HG03097 (cell line): ENCODE results near the gene EHD1.

Experiments
- ATAC-seq: cut with Tn5 transposase; IDR thresholded peaks from one replicate; pipeline ENCODE4 v1.9.1; 2021; ENCODE audit not compliant: unreplicated experiment, low FRiP score

The EHD1 gene

DNA sequence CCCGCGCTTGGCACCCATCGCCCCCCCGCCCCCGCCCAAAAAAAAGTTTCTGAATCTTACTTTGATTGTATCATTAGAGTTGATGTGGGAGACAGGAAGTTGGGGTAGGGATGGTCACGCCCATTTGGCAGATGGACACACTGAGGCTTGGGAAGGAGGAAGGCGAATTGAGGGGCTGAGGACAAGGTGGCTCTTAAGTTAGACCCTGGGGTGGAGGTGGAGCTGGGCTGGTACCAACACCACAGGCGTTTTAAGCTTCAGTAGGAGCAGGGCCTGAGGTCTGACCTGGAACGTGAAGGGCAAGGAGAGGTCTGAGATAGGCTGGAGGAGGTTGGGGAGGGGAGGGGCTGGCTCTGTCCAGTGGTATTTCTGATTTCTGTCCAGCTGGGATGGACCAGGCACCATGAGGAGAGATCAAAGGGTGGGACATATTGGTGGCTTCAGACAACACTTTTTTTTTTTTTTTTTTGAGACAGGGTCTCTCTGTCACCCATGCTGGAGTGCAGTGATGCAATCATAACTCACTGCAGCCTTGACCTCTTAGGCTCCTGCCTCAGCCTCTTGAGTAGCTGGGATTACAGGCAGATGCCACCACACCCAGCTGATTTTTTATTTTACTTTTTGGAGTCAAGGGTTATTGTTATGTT is 33.2 kb downstream of the EHD1 start:
- ATAC-seq, result no peak

DNA sequence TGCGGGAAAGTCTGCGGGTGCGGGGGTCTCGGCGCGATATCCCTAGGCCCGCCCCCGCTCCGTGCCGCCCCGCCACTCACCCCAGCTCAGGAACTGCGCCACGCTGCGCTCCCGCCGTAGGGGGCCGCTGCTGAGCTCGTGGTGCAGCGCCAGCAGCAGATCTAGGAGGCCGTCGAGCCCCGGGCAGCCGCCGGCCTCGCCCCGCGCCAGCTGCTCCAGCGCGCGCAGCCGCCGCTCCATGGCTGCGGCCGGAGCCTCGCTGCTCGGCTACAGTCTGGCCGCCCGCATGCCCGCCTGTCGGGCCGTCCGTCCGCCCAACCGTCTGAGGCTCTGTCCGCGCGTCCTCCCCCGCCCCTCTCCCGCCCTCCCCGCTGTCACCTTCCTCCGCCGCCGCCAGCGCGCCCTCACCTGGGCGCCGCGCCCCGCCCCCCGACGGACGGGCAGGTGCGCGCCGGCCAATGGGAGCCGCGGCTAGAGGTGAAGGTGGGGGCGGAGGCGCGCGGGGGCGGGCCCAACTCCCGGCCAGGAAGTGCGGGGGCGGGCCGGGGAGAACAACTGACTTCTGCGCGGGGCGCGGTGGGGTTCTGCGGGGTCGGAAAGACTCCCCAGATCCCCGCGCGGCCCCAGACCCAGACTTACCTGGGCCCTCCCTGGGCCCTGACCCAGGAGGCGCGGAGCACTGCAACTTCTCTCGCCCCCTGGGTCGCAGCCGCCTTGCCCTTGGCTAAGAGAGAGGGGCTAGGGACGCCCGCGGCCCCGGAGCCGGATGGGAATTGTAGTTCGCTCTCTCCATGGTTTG is 33.9 kb downstream of the EHD1 start, which contains the start of gene CDC42BPG:
Gene CDC42BPG (minus strand): TSS at position 324 of the 799 bp plus-strand sequence. CDS start 84 bp downstream, at position 240.
- no peak for ATAC-seq

DNA sequence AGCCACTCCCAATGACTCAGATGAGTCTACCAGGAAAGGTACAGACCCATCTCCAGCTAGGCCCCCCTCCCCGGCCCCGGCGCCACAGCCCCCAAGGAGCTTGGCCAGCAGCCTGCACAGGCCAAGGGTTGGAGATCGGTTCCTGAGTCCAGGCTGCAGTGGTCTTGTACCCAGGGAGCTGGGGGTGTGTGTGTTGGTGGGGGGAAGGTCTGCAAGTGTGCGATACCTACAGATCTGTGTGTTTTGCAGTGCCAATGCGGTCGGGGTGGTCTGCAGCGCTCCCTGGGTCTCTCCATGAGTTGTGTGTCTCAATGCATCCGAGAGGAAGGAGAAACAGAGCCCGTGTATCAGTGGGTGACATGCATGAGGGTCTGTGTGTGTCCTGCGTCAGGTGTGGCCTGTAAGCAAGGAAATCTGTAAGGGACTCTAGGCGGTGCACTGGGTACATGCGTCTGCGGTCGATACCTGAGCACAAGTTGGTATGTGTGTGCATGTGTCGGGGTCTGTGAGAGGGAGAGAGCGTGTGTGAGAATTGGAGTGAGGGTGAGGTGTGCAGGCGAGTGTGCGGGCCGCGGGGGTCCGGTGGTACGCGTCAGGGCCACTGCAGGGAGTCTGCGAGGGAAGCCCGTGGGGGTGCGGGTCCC is 34.6 kb downstream of the EHD1 start:
- ATAC-seq, result no peak

DNA sequence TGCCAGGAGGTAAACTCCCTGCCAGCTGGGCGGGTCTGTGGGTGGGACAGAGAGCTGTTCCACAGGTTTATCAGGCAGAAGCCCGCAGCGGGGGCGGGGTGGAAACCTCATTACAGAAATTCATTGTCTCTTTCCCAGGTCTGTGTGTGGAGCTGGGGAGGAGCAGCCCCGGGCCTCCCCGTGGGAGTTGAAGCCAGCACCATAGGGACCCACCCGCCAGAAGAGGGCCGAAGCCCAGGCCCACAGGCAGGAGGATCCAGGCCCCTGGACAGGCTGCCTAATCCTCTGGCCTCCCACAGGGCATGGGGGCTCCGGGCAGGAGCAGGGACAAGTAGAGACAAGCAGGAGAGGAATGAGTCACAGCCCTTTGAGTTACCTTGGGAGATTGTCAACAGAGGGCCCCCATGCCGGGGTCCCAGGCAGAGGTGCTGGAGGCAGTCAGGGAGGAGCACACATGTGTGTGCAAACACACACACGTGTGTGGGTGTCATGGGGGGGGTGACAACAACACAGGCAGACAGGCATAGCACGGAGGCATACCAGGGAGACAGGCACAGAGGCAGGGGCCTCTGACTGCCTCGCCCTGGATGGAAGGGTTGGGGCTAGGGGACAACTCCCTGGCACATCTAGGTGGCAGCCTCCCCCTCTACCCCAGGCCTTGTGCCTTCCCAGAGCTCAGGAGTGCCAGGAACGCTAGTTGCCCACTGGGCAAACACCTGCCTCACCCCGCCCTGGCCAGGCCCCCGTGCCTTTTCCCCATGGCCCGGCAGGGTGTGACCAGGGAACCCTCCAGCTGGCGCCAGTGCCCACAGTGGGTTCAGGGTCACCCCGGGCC is 35.4 kb downstream of the EHD1 start:
- no peak for ATAC-seq

- ATAC-seq, result no peak
These were observed 36.1 kb downstream of the EHD1 start for GRCh38 chr11:64842366-64842759.

- ATAC-seq, result no peak
These were observed 36.6 kb downstream of the EHD1 start for GRCh38 chr11:64841592-64842365.

DNA sequence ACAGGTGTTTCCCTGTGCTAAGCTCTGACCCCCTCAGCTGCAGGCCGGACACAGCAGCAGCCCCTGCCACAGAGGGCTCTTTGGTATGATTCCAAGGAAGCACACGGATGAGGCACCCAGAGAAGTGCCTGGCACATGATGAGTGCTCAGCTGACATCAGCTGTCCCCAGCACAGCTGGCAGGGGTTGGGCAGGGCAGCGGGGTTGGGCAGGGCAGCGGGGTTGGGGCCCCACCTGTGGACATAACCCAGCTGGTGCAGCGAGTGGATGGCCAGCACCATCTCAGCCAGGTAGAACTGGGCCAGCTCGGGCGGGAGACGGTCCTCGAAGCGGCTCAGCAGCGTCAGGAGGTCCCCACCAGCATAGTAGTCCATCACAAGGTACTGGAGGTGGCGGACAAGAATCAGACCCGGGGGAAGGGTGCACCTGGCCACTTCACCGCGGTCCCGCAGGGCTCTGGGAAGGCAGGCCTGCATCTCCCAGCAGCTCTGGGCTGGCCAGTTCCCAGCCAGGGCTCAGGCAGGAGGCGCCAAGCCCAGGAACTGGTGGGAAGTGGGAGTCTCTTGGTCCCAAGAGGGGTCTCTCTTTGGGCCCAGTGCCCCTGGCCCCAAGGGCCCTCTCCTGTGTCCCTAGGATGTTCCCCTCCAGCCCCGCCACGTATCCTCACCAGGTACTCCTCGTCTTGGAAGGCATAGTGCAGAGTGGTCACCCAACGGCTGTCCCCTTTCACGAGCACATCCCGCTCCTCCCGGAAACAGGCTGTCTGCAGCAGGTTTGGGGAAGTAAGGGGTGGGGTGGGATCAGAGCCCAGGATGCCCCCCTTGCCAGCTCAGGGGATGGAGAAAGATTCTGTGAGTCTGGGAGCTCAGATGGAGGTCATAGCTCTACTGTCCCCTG is 38.3 kb downstream of the EHD1 start:
- no peak for ATAC-seq

GRCh38 chr11:64839335-64839734 is 39.1 kb downstream of the EHD1 start:
- ATAC-seq, result no peak

DNA sequence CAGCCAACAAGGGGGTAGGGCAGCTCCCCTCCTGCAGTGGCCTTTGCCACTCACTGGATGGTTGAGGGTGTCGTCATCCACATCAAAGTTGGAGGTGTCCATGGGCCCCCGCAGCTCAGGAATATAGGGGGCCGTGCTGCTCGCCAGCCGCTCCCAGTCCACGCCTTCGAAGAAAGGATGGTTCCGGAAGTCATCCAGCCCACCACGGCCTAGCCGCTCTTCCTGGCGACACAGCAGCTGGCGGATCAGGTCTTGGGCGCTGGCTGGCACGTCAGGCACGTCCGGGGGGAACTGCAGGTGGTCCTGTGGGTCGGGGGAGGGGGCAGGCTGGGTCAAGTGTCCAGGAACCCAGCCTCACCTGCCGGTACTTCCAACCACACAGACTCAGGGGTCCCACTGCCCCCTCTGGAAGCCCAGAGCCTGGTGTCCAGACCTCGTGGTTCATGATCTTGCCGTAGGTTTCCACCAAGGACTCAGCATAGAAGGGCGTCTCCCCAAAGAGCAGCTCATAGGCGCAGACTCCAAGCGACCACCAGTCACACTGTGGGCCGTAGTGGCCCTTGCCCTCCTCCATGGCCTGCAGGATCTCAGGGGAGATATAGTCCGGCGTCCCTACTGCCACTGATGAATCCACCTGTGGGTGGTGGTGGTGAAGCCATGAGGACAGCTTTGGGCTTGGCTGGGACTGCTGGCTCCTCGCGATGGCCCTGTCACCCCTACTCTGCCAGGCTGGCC is 39.7 kb downstream of the EHD1 start:
- ATAC-seq, result no peak

GRCh38 chr11:64837887-64838351 is 40.5 kb downstream of the EHD1 start:
- ATAC-seq, result no peak

DNA sequence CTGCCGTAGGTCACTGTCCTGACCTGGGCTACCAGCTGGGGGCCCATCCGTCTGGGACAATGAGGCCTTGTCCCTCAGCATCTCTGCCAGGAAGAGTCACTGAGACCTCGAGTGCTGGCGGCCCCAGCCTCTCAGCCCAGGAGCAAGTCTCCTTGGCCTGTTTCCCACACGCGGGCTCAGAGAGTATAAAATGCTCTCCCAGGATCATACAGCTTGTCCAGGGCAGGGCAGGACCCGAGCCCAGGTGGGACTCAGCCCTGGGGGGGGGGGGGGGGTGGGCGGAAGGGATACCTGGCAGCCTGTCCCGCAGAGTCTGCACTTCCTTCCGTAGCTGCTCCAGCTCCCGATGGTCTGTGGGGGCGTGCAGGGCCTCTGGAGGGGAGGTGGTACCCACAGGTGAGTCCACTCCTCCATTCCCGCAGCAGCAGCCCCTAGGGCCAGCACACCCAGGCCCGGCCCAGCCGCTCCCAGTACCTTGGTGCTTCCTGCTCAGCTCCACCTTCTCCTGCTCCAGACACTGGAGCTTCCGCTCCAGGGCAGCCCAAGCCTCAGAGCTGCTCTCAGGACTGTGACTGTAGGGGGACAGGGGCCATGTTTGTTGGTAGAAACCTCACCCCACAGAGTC is 41.9 kb downstream of the EHD1 start:
- ATAC-seq, result no peak

- no peak for ATAC-seq
These were observed 42.6 kb downstream of the EHD1 start for GRCh38 chr11:64835616-64836447.

GRCh38 chr11:64834723-64835615 is 43.5 kb downstream of the EHD1 start:
- ATAC-seq, result no peak

DNA sequence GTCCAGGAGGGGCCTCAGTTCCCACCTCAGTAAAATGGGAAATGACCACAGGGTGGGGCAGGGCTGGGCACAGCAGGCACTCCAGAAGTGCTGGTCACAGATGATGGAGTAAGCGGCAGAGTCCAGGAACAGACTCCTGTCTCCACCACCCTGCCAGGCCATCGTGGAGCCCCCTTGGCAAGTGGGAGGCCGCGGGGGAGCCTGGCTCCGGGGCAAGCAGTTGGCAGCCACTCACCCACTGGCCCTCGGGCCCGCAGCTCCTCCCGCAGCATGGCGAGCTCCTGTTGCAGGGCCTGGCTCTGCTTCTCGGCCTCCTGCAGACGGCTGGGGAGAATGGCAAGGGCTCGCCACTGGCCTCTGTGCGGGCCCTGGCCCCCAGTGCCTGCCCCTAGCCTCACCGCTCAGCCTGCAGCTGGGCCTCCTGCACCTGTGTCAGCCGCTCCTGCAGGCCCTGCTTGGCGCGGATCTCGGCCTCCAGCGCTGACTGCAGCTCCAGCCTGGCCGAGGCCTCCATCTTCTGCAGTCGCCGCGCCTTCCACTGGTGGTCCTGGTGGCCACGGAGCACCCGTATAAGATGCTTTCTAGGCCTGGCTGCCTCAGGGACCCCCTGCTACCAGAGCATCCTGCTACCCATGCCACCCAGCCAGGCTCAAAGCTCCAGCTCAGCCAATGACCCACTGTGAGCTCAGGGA is 44.2 kb downstream of the EHD1 start:
- ATAC-seq, result no peak

GRCh38 chr11:64833509-64833908 is 44.9 kb downstream of the EHD1 start:
- no peak for ATAC-seq

- no peak for ATAC-seq
These were observed 45.3 kb downstream of the EHD1 start for GRCh38 chr11:64833198-64833502.
